Stimulated activated CD4-positive, alpha-beta T cell treated with anti-CD3 and anti-CD28 coated beads, TNF-alpha, amount 100 ng/mL, for 48 hours (primary cell): Measurements from ENCODE around the gene KRT39.
"Not testable (repeated sequence)": the region's sequence is repeated elsewhere in the genome, so short reads cannot be mapped to it uniquely, and the experiment has no call there.

Source experiments
- DNase-seq, 3 donors: peaks; one replicate each; pipeline ENCODE4 v3.0.0-alpha.2; 2020; ENCODE audit warnings: low read depth in 3 of 3

The KRT39 gene

GRCh38 chr17:40966848-40967247, at the start of gene KRT39:
KRT39 (minus strand) TSS chr17:40966948; CDS start chr17:40966856, 92 bp downstream.
- DNase-seq: no peak

GRCh38 chr17:41015454-41015853, 48.7 kb upstream of the KRT39 start:
- no peak for DNase-seq

- no peak for DNase-seq
Observed at GRCh38 chr17:41013606-41014005, 46.9 kb upstream of the KRT39 start.

- DNase-seq: no peak
Observed at GRCh38 chr17:41013181-41013580, 46.4 kb upstream of the KRT39 start.

GRCh38 chr17:41012326-41013120, 45.8 kb upstream of the KRT39 start:
- no peak for DNase-seq

- DNase-seq: no peak
Observed at GRCh38 chr17:41010441-41010840, 43.7 kb upstream of the KRT39 start.

GRCh38 chr17:41009936-41010335, 43.2 kb upstream of the KRT39 start:
- no peak for DNase-seq

- no peak for DNase-seq
Observed at GRCh38 chr17:41009301-41009760, 42.6 kb upstream of the KRT39 start.

- DNase-seq: no peak
Observed at GRCh38 chr17:41008811-41009210, 42.1 kb upstream of the KRT39 start, which contains the start of gene KRTAP3-1. KRTAP3-1 (minus strand) TSS chr17:41009128; CDS start chr17:41009074, 54 bp downstream.

- no peak for DNase-seq
Observed at GRCh38 chr17:41004397-41004796, 37.6 kb upstream of the KRT39 start.

- DNase-seq: no peak
Observed at GRCh38 chr17:41003926-41004325, 37.2 kb upstream of the KRT39 start.

- no peak for DNase-seq
Observed at GRCh38 chr17:41002814-41003213, 36.1 kb upstream of the KRT39 start.

- DNase-seq: no peak
Observed at GRCh38 chr17:41001795-41002194, 35.0 kb upstream of the KRT39 start.

GRCh38 chr17:40999563-40999962, 32.8 kb upstream of the KRT39 start, which contains the start of gene KRTAP3-2:
KRTAP3-2 (minus strand) TSS chr17:40999906; CDS start chr17:40999853, 53 bp downstream.
- DNase-seq: not testable (repeated sequence)

- DNase-seq: no peak
Observed at GRCh38 chr17:40997361-40997760, 30.6 kb upstream of the KRT39 start.

- no peak for DNase-seq
Observed at GRCh38 chr17:40996829-40997228, 30.1 kb upstream of the KRT39 start.

GRCh38 chr17:40995116-40995515, 28.4 kb upstream of the KRT39 start:
- no peak for DNase-seq

- no peak for DNase-seq
Observed at GRCh38 chr17:40993839-40994238, 27.1 kb upstream of the KRT39 start, which contains the start of gene KRTAP3-3. KRTAP3-3 (minus strand) TSS chr17:40994164; CDS start chr17:40994097, 67 bp downstream.

GRCh38 chr17:40993084-40993483, 26.3 kb upstream of the KRT39 start:
- DNase-seq: no peak

- DNase-seq: no peak
Observed at GRCh38 chr17:40992666-40993065, 25.9 kb upstream of the KRT39 start.

- no peak for DNase-seq
Observed at GRCh38 chr17:40986920-40987319, 20.2 kb upstream of the KRT39 start.

GRCh38 chr17:40984226-40984625, 17.5 kb upstream of the KRT39 start, which contains the start of gene KRT40:
KRT40 (minus strand) TSS chr17:40984326; CDS start chr17:40984273, 53 bp downstream.
- DNase-seq: no peak

- no peak for DNase-seq
Observed at GRCh38 chr17:40981115-40981514, 14.4 kb upstream of the KRT39 start.
